Breast epithelium (tissue), 4 donors: ENCODE data around the gene POU1F1. TPM values are rescaled to one million over a fixed set of nuclear protein-coding genes. Genes with fewer than 3 reads are reported as not detected.
A peak's percentile ranks its signal among the peaks of the same experiment; 100 is the strongest.

Experiments
- DNase-seq, 2 donors: peaks; one replicate each; pipeline ENCODE4 v3.0.0-alpha.2; 2019; ENCODE audit warnings: low spot score in 2 of 2
- H3K27ac ChIP-seq, 2 donors: fragments of 200-600 bp; sonication (generic) in 1 of 2; one replicate each; pipeline ENCODE4 v1.5.1; 2016 to 2019; ENCODE audit warnings: mild to moderate bottlenecking in 1 of 2
- H3K27me3 ChIP-seq, 2 donors: fragments of 200-600 bp; sonication (generic) in 1 of 2; one replicate each; pipeline versions ENCODE4 v1.5.1 to v1.6.0; 2017 to 2019; ENCODE audit warnings: control low read depth in 1 of 2, mild to moderate bottlenecking in 1 of 2
- H3K36me3 ChIP-seq: fragments of 200-600 bp; one replicate; pipeline ENCODE4 v1.5.1; 2019
- H3K4me1 ChIP-seq, 2 donors: fragments of 200-600 bp; sonication (generic); one replicate each; pipeline ENCODE4 v1.5.1; 2016 to 2019; ENCODE audit warnings: control low read depth in 1 of 2
- H3K4me3 ChIP-seq, 3 donors: fragments of 200-600 bp; sonication (generic); 1 replicate in 2 of 3; 2 replicates in 1 of 3; pipeline ENCODE4 v1.5.1; 2016 to 2019; ENCODE audit warnings: mild to moderate bottlenecking in 3 of 3, moderate library complexity in 2 of 3
- H3K9me3 ChIP-seq, 2 donors: fragments of 200-600 bp; sonication (generic) in 1 of 2; one replicate each; pipeline ENCODE4 v1.5.1; 2016 to 2019; ENCODE audit warnings: control low read depth in 1 of 2
- POLR2A ChIP-seq: fragments of 450-650 bp; IDR thresholded peaks from one replicate; pipeline ENCODE4 v1.6.1; 2016; ENCODE audit warnings: antibody characterized with exemption, mild to moderate bottlenecking, moderate library complexity
- POLR2AphosphoS5 ChIP-seq, 3 donors: sonication (generic); formaldehyde crosslinking; IDR thresholded peaks; one replicate each; pipeline ENCODE4 v1.6.1; 2017; ENCODE audit warnings: antibody characterized with exemption in 3 of 3
- intact Hi-C: fragments of 100-400 bp; cut with DNase I; formaldehyde crosslinking; loops from one replicate; pipeline ENCODE4 v1.15.1; 2023; ENCODE audit warnings: low total_unique reads
- total RNA-seq, 3 donors: library from RNA; depleted of rRNA; stranded (reverse); fragments of >200 nt; gene quantifications; one replicate each; pipeline ENCODE4 v1.1.0, GENCODE V29; 2016
- TF ChIP-seq, protein P1 (sequence below), 3 donors: fragments of 450-650 bp; IDR thresholded peaks; one replicate each; pipeline ENCODE4 v1.5.1; 2016 to 2017; ENCODE audit warnings: antibody characterized with exemption in 3 of 3, mild to moderate bottlenecking in 3 of 3, moderate library complexity in 3 of 3

Gene POU1F1
- total RNA-seq, 3 donors from 2014 or later = not detected

DNA sequence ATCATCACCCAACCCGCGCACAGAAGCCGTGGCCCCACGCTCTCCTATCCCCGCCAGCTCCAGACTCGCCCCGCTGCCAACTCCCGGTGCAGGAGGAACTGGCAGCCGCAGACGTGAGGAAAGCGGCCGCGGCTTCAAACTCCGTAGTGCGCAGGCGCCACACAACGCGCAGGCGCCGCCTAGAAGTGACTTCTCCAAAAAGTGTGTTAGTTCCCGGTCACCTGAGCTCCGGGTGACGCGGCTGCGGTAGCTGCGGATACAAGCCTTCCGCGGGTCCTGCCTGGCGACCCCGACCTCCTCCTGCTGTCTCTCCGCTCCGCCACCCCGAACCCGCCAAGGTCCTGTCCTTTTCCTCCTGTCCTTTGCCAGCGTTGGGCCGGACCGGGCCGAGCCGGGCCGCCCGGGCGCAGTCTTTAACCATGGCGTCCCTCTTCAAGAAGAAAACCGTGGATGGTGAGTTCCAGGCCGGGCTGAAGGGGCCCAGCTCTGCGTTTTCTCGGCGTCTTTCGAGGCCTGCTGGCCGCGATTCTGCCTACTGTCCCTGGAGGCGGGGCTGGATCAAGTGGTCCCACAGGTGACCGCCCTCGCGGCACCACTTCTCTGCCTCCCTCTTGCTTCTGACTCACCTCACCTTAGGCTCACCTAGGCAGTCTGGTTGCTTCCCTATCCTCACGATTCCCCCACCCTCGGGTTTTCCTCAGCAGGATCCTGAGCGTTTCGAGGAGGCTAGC, 49.1 kb downstream of the POU1F1 start, which contains the start of gene CHMP2B:
TSS of gene CHMP2B (plus strand) at position 206 of the 731 bp plus-strand sequence. CDS start at position 420, 214 bp downstream.
- intact Hi-C loops = no loop called here

DNA sequence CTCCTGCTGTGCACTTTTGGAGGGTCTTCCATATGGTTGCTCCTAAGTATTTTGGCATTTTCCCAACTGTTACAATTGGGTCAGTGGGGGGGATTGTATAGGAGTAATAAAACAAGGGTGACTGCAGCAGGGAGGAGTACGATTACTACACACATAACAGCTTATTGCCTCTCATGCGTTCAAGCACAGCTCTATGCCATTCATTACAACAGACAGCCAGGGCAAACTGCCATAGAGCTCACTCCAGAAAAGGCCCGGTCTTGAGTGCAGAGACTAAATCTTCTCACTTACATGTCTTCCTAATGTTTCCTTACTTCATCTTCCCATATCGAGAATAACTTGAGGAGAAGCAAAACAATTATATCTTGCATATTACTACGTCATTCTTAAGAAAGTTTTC, 50.7 kb downstream of the POU1F1 start:
- Histone ChIP-seq H3K9me3 (no peaks in the 10 kb centered on the region), H3K27ac (no peak overlapping the region), H3K4me1 (no peaks in the 10 kb centered on the region), H3K4me3 (no peak overlapping the region), H3K36me3 (no peaks in the 10 kb centered on the region), H3K27me3 (no peaks in the 10 kb centered on the region)
- DNase-seq = no peak
- intact Hi-C loops = no loop called here
- no peak for TF ChIP-seq POLR2AphosphoS5 (IDR thresholded peaks at IDR 0.05)
- TF ChIP-seq, protein P1, sequence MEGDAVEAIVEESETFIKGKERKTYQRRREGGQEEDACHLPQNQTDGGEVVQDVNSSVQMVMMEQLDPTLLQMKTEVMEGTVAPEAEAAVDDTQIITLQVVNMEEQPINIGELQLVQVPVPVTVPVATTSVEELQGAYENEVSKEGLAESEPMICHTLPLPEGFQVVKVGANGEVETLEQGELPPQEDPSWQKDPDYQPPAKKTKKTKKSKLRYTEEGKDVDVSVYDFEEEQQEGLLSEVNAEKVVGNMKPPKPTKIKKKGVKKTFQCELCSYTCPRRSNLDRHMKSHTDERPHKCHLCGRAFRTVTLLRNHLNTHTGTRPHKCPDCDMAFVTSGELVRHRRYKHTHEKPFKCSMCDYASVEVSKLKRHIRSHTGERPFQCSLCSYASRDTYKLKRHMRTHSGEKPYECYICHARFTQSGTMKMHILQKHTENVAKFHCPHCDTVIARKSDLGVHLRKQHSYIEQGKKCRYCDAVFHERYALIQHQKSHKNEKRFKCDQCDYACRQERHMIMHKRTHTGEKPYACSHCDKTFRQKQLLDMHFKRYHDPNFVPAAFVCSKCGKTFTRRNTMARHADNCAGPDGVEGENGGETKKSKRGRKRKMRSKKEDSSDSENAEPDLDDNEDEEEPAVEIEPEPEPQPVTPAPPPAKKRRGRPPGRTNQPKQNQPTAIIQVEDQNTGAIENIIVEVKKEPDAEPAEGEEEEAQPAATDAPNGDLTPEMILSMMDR (IDR thresholded peaks at IDR 0.05) = no peak
- no peak for TF ChIP-seq POLR2A

More for the DNA sequence above, 49.1 kb downstream of the POU1F1 start, which contains the start of gene CHMP2B:
- Histone ChIP-seq H3K27ac (peak within 1 kb of the TSS; percentile 99), H3K27me3 (no peaks in the 10 kb centered on the region), H3K4me1 (no peaks in the 10 kb centered on the region), H3K36me3 (no peaks in the 10 kb centered on the region), H3K9me3 (no peaks in the 10 kb centered on the region), H3K4me3 (peak within 1 kb of the TSS; percentile 93 to 96 (median 94))
- TF ChIP-seq POLR2A (peak; percentile 92), POLR2AphosphoS5 (IDR thresholded peaks at IDR 0.05) (peak; percentile 79 to 97 (median 87))
- TF ChIP-seq, protein P1 (IDR thresholded peaks at IDR 0.05) = peak in 1 of 3 donors; percentile 7
- DNase-seq = peak; percentile 91 to 93

DNA sequence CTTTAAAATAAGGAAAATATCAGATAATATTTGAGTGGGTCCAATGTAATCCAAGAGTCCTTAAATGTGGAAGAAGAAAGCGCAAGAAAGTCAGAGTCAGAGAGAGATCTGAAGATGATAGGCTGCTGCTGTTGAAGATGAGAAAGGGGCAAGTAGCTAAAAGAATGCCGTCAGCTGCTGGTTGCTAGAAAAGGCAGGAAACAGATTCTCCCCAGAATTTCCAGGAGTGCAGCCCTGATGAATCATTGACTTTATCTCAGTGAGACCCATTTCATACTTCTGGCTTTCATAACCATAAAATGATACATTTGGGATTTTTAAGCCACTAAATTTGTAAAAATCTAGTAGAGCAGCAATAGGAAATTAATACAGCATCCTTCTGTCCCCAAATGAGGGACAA, 56.8 kb downstream of the POU1F1 start:
- Histone ChIP-seq H3K9me3 (no peaks in the 10 kb centered on the region), H3K4me3 (no peak overlapping the region), H3K27ac (no peak overlapping the region), H3K36me3 (no peaks in the 10 kb centered on the region), H3K27me3 (no peaks in the 10 kb centered on the region), H3K4me1 (no peaks in the 10 kb centered on the region)
- DNase-seq = no peak
- intact Hi-C loops = no loop called here
- TF ChIP-seq, protein P1 (IDR thresholded peaks at IDR 0.05) = no peak
- TF ChIP-seq POLR2AphosphoS5 (IDR thresholded peaks at IDR 0.05) (no peak), POLR2A (no peak)

DNA sequence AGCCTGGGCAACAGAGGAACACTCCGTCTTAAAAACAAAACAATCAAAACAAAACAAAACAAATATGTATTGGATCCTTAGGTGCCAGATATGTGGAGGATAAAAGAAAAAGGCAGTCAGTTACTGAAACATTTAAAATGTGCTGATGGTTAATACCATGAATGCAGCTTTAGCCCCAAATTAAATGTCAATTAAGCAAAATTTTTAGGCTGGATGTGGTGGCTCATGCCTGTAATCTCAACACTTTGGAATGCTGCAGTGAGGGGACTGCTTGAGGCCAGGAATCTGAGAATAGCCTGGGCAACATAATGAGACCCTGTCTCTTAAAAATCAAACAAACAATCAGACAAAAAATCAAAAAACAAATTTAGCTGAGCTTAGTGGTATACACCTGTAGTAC, 57.8 kb downstream of the POU1F1 start:
- Histone ChIP-seq H3K9me3 (no peaks in the 10 kb centered on the region), H3K4me3 (no peak overlapping the region), H3K27ac (no peak overlapping the region), H3K4me1 (no peaks in the 10 kb centered on the region), H3K36me3 (no peaks in the 10 kb centered on the region), H3K27me3 (no peaks in the 10 kb centered on the region)
- no peak for DNase-seq
- intact Hi-C loops = no loop called here
- TF ChIP-seq, protein P1 (IDR thresholded peaks at IDR 0.05) = no peak
- no peak for TF ChIP-seq POLR2AphosphoS5 (IDR thresholded peaks at IDR 0.05)
- TF ChIP-seq POLR2A = no peak

Other genes starting within 250 kb of the POU1F1 start
- 10 to 100 TPM; 32.0 to 42.6 (median 32.4) TPM for gene CHMP2B, start 49.3 kb downstream of the POU1F1 start, total RNA-seq